Activated CD8-positive, alpha-beta memory T cell treated with anti-CD3 and anti-CD28 coated beads, Interleukin-2, amount 50 U/mL, for 24 hours (primary cell): ENCODE data around the gene CACNB1.

Source experiments
- DNase-seq: peaks from one replicate; pipeline ENCODE4 v3.0.0-alpha.2; 2020; ENCODE audit errors: extremely low read depth

The CACNB1 gene

GRCh38 chr17:39200957-39201510, 3.6 kb upstream of the CACNB1 start:
- no peak for DNase-seq

GRCh38 chr17:39200070-39200879, 2.8 kb upstream of the CACNB1 start, which contains the start of gene RPL19:
RPL19 (plus strand) TSS chr17:39200283; CDS start chr17:39200345, 62 bp downstream.
- peak; percentile 41 for DNase-seq

- DNase-seq = peak; percentile 82
These were observed 2.3 kb upstream of the CACNB1 start for GRCh38 chr17:39199820-39200069.

- no peak for DNase-seq
These were observed 707 bp upstream of the CACNB1 start for GRCh38 chr17:39198186-39198566.

GRCh38 chr17:39196808-39197291, 619 bp downstream of the CACNB1 start:
- DNase-seq = no peak

- DNase-seq = no peak
These were observed 1.1 kb downstream of the CACNB1 start for GRCh38 chr17:39196241-39196807.

GRCh38 chr17:39195568-39196160, 1.8 kb downstream of the CACNB1 start:
- no peak for DNase-seq

- no peak for DNase-seq
These were observed 2.4 kb downstream of the CACNB1 start for GRCh38 chr17:39194985-39195524.

- DNase-seq = no peak
These were observed 3.1 kb downstream of the CACNB1 start for GRCh38 chr17:39194089-39194984.

GRCh38 chr17:39193346-39193745, 4.1 kb downstream of the CACNB1 start:
- no peak for DNase-seq

GRCh38 chr17:39192901-39193300, 4.6 kb downstream of the CACNB1 start:
- no peak for DNase-seq

GRCh38 chr17:39191750-39192510, 5.5 kb downstream of the CACNB1 start:
- DNase-seq = no peak

- no peak for DNase-seq
These were observed 10.2 kb downstream of the CACNB1 start for GRCh38 chr17:39187152-39187830.

GRCh38 chr17:39186481-39187002, 10.9 kb downstream of the CACNB1 start:
- DNase-seq = no peak

GRCh38 chr17:39183720-39184119, 13.7 kb downstream of the CACNB1 start:
- no peak for DNase-seq

GRCh38 chr17:39183045-39183444, 14.4 kb downstream of the CACNB1 start:
- no peak for DNase-seq

GRCh38 chr17:39181303-39181702, 16.2 kb downstream of the CACNB1 start:
- no peak for DNase-seq

GRCh38 chr17:39178536-39178935, 18.9 kb downstream of the CACNB1 start:
- no peak for DNase-seq

- DNase-seq = no peak
These were observed 20.2 kb downstream of the CACNB1 start for GRCh38 chr17:39177256-39177655.

- DNase-seq = no peak
These were observed 21.8 kb downstream of the CACNB1 start for GRCh38 chr17:39175695-39176093.
